GM12891 (cell line): ENCODE results near the gene MAP4K1.

ENCODE experiments used
- PAX5 ChIP-seq: IDR thresholded peaks from 2 replicates; pipeline ENCODE4 v1.6.1; 2011; ENCODE audit warnings: low read length, moderate library complexity, mild to moderate bottlenecking; ENCODE audit not compliant: insufficient read depth, severe bottlenecking
- POLR2A ChIP-seq: IDR thresholded peaks from 2 replicates; pipeline ENCODE4 v1.6.1; 2011; ENCODE audit warnings: low read depth, low read length, control low read depth
- POLR2AphosphoS5 ChIP-seq: IDR thresholded peaks from 2 replicates; pipeline ENCODE4 v1.6.1; 2011; ENCODE audit warnings: low read depth, low read length, control low read depth
- POU2F2 ChIP-seq: IDR thresholded peaks from 2 replicates; pipeline ENCODE4 v1.6.1; 2011; ENCODE audit warnings: low read depth, mild to moderate bottlenecking, control low read depth, low read length, moderate library complexity
- SPI1 ChIP-seq: IDR thresholded peaks from 2 replicates; pipeline ENCODE4 v1.6.1; 2011; ENCODE audit warnings: low read depth, low read length, control low read depth
- TAF1 ChIP-seq: IDR thresholded peaks from 2 replicates; pipeline ENCODE4 v1.6.1; 2011; ENCODE audit warnings: low read depth, low read length, control low read depth

DNA sequence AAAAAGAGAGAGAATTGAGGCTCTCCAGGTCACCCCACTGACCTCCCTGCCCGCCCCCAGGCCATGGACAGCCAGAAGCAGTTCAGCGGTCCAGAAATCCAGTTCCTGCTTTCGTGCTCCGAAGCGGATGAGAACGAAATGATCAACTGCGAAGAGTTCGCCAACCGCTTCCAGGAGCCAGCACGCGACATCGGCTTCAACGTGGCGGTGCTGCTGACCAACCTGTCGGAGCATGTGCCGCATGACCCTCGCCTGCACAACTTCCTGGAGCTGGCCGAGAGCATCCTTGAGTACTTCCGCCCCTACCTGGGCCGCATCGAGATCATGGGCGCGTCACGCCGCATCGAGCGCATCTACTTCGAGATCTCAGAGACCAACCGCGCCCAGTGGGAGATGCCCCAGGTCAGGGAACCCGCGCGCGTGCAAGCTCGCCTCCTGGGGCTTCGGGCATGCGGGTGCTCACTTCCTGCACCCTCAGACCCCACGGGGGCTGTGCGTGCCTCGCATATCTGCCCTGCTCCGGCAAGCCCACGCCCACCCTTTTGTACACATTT, 56.6 kb downstream of the MAP4K1 start:
- TF ChIP-seq POLR2A, result no peak
- TF ChIP-seq TAF1, result no peak
- no peak for TF ChIP-seq POLR2AphosphoS5
- TF ChIP-seq PAX5, result no peak
- TF ChIP-seq SPI1, result no peak
- no peak for TF ChIP-seq POU2F2
